ENCODE measurements around the gene COL21A1.

COL21A1 gene

GRCh38 chr6:56156643-56157042, 90.7 kb downstream of the COL21A1 start:
- TF ChIP-seq CTCF (conservative IDR thresholded peaks at IDR 0.05) (no peak), ZFX (IDR thresholded peaks at IDR 0.05) (no peak)
- no peak overlapping the region for H3K27ac ChIP-seq

GRCh38 chr6:56155634-56156141, 91.7 kb downstream of the COL21A1 start:
- H3K27ac ChIP-seq: no peak overlapping the region
- no peak for TF ChIP-seq CTCF (conservative IDR thresholded peaks at IDR 0.05)
- no peak for TF ChIP-seq ZFX (IDR thresholded peaks at IDR 0.05)

GRCh38 chr6:56154076-56154475, 93.3 kb downstream of the COL21A1 start:
- TF ChIP-seq ZFX (IDR thresholded peaks at IDR 0.05) (no peak), CTCF (conservative IDR thresholded peaks at IDR 0.05) (no peak)

GRCh38 chr6:56152611-56153010, 94.8 kb downstream of the COL21A1 start:
- TF ChIP-seq CTCF (conservative IDR thresholded peaks at IDR 0.05) (no peak), ZFX (IDR thresholded peaks at IDR 0.05) (no peak)
- no peak overlapping the region for H3K27ac ChIP-seq

More at GRCh38 chr6:56154076-56154475, 93.3 kb downstream of the COL21A1 start:
- no peak overlapping the region for H3K27ac ChIP-seq

GRCh38 chr6:56151609-56152224, 95.7 kb downstream of the COL21A1 start:
- TF ChIP-seq CTCF (conservative IDR thresholded peaks at IDR 0.05) (no peak), ZFX (IDR thresholded peaks at IDR 0.05) (no peak)
- H3K27ac ChIP-seq: no peak overlapping the region

- H3K27ac ChIP-seq: no peak overlapping the region
Measured at GRCh38 chr6:56148488-56149186, 98.7 kb downstream of the COL21A1 start.

More at GRCh38 chr6:56148488-56149186, 98.7 kb downstream of the COL21A1 start:
- TF ChIP-seq ZFX (IDR thresholded peaks at IDR 0.05): no peak
- no peak for TF ChIP-seq CTCF (conservative IDR thresholded peaks at IDR 0.05)

Data from C4-2B (cell line).